LoVo (cell line): Measurements from ENCODE around the gene GRIA2.

Experiments used
- DNase-seq: peaks from one replicate; pipeline ENCODE4 v3.0.0-alpha.2; 2016; ENCODE audit warnings: low spot score

Gene GRIA2

DNA sequence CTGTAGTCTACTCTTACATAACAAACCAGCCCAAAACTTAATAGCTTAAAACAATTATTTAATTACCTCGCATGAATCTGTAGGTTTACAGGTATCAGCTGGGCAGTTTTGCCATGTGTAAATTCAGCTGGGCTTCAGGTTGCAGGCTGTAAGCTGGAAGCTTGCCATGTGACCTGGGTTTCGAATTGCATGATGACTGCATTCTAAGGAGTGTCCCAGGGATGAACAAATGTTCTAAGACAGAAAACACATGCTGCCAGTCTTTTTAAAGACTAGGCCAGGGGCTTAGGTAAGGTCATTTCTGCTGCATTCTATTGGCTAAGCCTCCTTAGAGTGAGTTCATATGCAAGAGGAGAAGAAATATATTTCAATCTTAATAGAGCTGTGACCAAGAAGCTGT is 44.8 kb downstream of the GRIA2 start:
- DNase-seq = no peak

- no peak for DNase-seq
Observed at GRCh38 chr4:157270108-157270507, 49.6 kb downstream of the GRIA2 start.

DNA sequence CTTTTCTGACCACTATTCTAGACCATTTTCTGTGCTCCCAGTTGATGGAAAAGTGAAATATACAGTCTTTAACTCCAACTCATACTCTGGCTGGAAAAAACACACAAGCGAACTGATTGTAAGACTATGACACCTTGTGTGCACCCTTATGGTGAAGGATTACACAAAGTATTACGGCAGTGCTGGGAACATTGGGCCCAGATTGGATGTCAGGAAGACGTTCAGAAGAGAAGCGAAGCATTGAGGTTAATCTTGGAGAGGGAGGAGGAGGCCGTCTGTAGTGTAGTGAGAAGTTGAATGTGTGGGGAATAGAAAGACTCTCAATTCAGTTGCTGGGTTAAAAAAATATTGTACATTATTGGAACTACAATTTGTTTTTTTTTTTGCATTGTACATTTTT is 50.0 kb downstream of the GRIA2 start:
- no peak for DNase-seq

- peak; percentile 19 for DNase-seq
Observed at GRCh38 chr4:157271166-157271869, 50.8 kb downstream of the GRIA2 start.

DNA sequence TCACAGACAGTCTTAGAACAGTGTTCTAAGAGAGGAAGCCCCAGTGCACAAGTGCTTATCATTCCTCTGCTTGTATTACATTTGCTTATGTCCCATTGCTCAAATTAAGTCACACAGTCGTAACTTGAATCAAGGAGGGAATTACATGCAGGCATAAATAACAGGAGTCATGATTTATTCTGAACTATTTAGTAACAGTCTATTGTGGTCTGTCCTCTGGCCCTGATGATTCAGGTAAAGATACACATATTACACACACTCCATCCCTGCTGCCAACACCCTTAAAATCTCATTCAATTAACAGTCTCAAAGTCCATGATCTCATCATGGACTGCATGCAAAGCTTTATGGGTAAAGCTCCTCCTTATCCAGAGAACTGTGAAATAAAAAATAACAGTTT is 60.1 kb downstream of the GRIA2 start:
- DNase-seq = no peak

DNA sequence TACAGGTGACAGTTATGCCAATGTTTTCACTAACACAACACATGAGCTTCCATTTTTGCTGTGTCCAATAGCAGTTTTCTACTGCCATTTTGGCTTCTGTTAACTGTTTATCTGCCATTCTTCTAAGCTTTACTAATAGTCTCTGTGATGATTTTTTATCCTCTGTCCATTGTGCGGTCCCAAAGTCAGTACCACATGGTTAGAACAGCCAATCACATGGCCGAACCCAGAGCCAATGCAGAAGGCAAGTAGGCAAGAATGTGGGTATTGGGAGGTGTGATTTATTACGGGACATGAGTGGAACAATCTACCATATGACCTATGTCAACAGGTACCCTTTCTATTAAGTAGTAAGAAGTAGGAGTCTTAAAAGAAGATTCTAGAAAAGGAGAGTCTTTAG is 61.5 kb downstream of the GRIA2 start:
- DNase-seq = no peak

DNA sequence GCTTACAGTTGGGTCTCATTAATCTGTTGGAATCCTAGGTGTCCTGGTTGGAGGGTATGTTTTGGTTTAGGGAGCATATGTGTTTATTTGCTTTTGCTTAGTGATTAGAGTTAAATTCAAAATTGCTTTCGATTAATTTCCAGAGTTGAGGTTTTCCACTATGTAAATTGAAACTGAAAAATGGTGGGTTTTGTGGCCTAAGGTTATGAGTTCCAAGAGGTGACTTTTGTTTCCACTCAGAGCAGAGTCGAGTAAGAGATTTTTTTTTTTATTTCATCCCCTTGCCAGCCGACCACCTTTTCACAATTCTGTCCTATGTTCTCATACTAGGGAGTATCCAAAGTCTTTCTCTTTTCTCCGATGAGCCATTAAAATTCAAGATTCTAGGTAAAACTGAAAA is 66.9 kb downstream of the GRIA2 start:
- no peak for DNase-seq

DNA sequence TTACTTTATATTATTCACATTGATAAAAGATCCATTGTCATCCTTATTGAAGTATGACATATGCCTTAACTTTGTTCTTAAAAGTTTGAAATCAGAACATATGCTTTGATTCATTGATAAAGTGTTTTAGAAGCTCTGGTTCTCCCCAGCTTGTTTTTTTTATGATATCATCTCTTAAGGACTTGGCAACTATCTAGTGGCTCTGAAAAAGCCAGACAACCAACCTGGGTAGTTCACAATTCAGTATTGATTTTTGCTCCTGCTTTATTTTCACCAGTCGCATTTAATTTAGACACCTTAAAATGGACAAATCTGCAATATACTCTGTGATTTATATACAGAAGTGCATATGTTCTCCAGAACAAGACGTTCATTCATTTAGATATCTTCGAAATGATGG is 70.1 kb downstream of the GRIA2 start:
- no peak for DNase-seq

DNA sequence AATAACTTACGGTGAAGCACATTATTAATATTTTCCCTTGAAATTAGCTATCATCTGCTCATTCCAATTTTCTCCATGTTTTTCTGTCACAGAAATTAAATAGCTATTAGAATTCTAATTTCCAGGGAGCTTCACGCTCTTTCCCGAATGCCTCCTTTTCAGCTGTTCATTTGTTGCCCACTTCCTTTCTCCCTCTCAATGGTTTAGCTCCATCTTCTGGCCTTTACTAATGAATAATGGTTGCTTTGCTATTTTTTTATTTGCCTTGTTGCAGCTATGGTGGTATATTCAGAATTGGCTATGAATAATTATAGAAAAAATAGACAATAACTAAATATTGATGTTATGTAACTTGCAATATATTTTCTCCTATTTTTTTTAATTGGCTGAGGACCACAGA is 70.5 kb downstream of the GRIA2 start:
- no peak for DNase-seq

GRCh38 chr4:157293673-157294072 is 73.1 kb downstream of the GRIA2 start:
- no peak for DNase-seq

DNA sequence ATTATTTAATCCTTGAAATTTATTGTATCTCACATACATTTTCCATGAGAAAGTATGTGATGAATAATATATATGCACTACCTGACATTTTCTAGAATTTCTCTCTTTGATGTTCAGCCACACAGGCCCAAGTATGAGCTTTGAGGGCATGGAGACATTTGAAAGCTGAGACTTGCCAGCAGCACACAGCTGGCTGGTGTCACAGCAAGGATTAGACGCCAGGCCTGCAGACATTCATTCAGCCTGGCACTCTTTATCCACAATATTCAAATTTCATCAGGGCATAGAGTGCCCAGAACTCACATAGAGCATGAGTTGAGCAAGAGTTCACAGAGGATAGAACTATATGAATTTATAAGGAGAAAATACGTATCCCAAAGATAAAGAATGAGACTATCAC is 74.0 kb downstream of the GRIA2 start:
- no peak for DNase-seq

- no peak for DNase-seq
Observed at GRCh38 chr4:157300701-157301100, 80.2 kb downstream of the GRIA2 start.

GRCh38 chr4:157303471-157303960 is 83.0 kb downstream of the GRIA2 start:
- DNase-seq = no peak

- no peak for DNase-seq
Observed at GRCh38 chr4:157304769-157305168, 84.2 kb downstream of the GRIA2 start.

DNA sequence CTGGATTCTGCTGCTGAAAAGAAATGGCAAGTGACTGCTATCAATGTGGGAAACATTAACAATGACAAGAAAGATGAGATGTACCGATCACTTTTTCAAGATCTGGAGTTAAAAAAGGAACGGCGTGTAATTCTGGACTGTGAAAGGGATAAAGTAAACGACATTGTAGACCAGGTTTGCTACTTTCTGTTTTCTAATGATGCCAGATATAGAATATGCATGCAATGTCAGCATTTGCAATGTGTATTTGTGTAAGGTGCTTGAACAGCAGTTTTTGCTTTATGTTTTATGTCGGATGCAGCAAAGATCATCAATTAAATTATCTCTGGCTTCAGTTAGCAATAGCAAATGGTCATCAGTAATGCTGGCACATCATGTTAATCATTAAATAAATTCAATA is 92.2 kb downstream of the GRIA2 start:
- no peak for DNase-seq

DNA sequence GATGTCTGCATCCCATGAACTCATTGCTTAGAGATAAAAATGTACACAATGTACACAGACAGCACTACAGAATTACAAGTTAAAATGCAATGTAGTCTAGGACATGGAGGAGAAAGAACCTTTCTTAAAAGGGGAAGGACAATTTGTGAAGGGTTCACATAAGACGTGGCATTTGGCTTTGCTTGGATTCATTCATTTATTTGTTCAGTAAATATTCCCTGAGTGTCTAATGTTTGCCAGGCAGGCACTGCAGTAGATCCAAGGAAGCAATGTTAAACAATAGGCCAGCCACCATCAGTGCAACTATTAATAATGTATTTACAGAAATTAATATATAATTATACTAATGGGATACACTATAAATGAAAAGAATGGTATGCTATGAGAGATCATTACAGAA is 94.4 kb downstream of the GRIA2 start:
- DNase-seq = no peak

- no peak for DNase-seq
Observed at GRCh38 chr4:157315968-157316367, 95.4 kb downstream of the GRIA2 start.

DNA sequence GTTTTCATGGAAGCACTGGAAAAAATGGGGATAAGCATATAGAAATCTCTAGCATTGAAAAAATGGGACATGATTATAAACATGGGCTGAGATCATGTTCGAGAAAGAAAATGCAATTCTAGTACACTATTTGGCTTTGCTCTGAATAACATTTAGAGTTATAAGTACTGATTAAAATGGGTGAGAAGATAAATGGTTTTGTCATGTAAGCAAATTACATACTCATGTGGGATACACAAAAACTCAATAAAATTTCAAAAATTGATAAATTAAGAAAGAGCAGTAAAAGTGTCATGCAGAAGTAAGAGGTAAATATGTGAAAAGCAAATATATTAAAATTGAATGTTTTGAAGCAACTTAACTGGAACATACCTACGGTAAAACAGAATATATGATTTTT is 99.6 kb downstream of the GRIA2 start:
- DNase-seq = no peak

DNA sequence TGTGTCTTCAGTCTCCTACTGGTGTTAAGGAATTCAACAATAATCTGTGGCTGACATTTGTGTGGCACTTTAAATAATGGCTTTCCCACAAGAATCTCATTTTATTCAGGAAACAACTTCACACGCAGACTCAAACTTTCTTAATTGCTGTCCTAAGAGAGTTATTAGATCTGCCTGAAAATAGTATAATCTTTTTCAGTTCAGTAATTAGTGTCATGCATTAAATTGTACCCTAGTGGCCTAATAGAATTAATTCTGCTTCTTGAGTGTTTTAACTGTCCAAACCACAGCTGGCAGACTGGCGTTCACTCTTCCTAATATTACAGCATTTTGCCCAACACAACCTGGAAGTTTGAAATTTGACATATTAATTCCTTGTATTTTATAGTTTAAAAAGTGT is 107.1 kb downstream of the GRIA2 start:
- no peak for DNase-seq

DNA sequence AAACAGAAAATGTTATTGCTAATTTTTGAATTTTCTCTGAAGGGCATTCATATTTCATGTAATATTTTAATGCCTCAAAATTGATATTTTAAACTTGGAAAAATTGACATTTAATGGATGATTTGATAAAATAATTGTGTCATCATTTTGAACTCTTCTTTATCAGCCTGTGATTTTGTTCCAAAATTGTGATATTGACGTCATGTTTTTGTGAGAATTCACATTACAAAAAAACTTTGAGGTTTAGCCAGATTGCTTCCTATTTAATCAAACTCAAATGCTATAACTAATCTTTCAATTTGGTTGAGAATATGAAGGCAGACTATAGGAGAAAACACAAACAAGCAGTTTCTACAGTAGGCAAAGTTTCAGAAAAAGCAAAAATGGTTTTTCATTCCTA is 137.4 kb downstream of the GRIA2 start:
- no peak for DNase-seq

- no peak for DNase-seq
Observed at GRCh38 chr4:157358439-157358838, 137.9 kb downstream of the GRIA2 start.

DNA sequence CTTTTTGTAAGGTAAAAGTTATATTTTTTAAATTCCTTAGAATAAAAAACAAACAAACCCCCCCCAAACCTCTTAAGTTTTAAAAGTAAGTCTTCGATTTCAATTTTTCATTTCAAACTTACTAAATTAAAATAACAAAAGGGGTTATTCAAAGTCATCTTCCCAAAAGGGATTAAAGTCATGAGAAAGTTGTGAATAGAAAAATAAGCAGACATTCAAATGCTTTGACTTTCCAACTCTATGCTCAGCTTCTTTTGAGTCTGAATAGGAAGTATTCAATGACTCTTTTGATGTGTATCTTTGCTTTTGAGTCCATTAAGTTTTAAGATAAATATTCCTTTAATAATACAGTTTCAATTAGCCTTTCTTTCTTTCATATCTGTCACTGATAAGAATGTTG is 138.3 kb downstream of the GRIA2 start:
- no peak for DNase-seq

- no peak for DNase-seq
Observed at GRCh38 chr4:157363360-157363759, 142.8 kb downstream of the GRIA2 start.

DNA sequence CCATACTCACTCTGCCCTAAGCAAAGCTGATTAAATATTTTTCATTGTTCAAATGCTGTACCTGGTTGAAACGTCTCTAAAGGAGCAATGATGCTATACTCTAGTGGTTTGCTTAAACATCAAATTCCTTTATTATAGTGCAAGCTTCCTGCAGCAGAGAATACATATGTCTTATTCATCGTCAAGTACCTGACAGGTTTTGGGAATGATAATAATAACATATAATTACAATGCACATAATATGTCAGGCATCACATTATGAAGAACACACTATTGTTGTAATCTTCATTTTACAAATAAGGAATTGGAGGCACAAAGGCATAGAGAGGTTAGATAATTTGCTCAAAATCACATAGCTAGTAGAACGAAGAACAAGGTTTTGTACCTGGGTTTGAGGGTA is 151.6 kb downstream of the GRIA2 start:
- DNase-seq = no peak

DNA sequence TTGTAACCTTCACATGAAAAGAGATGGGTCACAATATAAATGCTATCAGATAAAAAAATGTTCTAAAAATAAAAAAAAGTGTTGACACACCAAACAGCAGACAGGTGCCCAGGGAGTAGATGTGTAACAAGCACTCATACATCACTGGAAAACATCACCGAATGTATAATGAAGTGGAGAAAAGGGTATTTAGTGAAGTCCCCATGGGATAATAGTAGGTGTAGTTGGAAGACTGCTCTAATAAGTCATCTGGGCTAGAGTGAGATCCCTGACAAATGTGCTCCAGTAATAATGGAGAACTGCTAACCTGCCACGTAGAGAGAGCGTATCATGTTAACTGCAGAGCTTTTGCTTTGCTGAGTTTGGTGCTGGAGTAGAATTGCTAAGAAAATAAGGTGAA is 152.0 kb downstream of the GRIA2 start:
- DNase-seq = no peak
